GM23338 (cell line): Measurements from ENCODE around the gene FMO2. TPM values are rescaled to one million over a fixed set of nuclear protein-coding genes. Genes with fewer than 3 reads are reported as not detected.
A peak's percentile ranks its signal among the peaks of the same experiment; 100 is the strongest.

Source experiments
- ATAC-seq: fragments of 200-7000 bp; cut with Tn5 transposase; 3 replicates; pipeline ENCODE4 v1.9.1; 2020
- DNase-seq: peaks from one replicate; pipeline ENCODE4 v3.0.0-alpha.2; 2015; ENCODE audit warnings: low spot score
- H2AFZ ChIP-seq: fragments of 200-600 bp; sonication (generic); 2 replicates; pipeline ENCODE4 v1.8.0; 2016; ENCODE audit warnings: antibody characterized with exemption, mild to moderate bottlenecking, moderate library complexity
- H3F3A ChIP-seq: fragments of 200-600 bp; sonication (generic); replicated peaks from 2 replicates; pipeline ENCODE4 v1.8.0; 2017; ENCODE audit warnings: antibody characterized with exemption, mixed run types, low read depth
- H3K27ac ChIP-seq: fragments of 200-600 bp; sonication (generic); 2 replicates; pipeline ENCODE4 v1.6.1; 2016; ENCODE audit warnings: low read depth
- H3K27me3 ChIP-seq: fragments of 200-600 bp; sonication (generic); 2 replicates; pipeline ENCODE4 v1.8.0; 2016; ENCODE audit warnings: mild to moderate bottlenecking, mixed run types, moderate library complexity; ENCODE audit not compliant: insufficient read depth
- H3K36me3 ChIP-seq: fragments of 200-600 bp; sonication (generic); 2 replicates; pipeline ENCODE4 v1.8.0; 2016; ENCODE audit warnings: mild to moderate bottlenecking; ENCODE audit not compliant: insufficient read depth
- H3K4me1 ChIP-seq: fragments of 200-600 bp; sonication (generic); 2 replicates; pipeline ENCODE4 v1.8.0; 2016; ENCODE audit warnings: mild to moderate bottlenecking, moderate library complexity; ENCODE audit not compliant: insufficient read depth
- H3K4me2 ChIP-seq: fragments of 200-600 bp; sonication (generic); 2 replicates; pipeline ENCODE4 v1.7.1; 2017; ENCODE audit warnings: mixed run types
- H3K4me3 ChIP-seq: fragments of 200-600 bp; sonication (generic); 2 replicates; pipeline ENCODE4 v1.6.1; 2016; ENCODE audit warnings: mixed run types
- H3K79me2 ChIP-seq: fragments of 200-600 bp; sonication (generic); replicated peaks from 2 replicates; pipeline ENCODE4 v1.8.0; 2017; ENCODE audit warnings: mild to moderate bottlenecking; ENCODE audit not compliant: insufficient read depth
- H3K9me2 ChIP-seq: fragments of 200-600 bp; sonication (generic); 2 replicates; pipeline ENCODE4 v1.8.0; 2017; ENCODE audit not compliant: insufficient read depth
- H4K20me1 ChIP-seq: fragments of 200-600 bp; sonication (generic); replicated peaks from 2 replicates; pipeline ENCODE4 v1.8.0; 2017; ENCODE audit warnings: mild to moderate bottlenecking; ENCODE audit not compliant: insufficient read depth
- H3K27ac Mint-ChIP-seq: 2 replicates; pipeline ENCODE4 v1.8.0; 2020; ENCODE audit warnings: inconsistent platforms, mild to moderate bottlenecking, moderate library complexity, mixed read lengths
- H3K27me3 Mint-ChIP-seq: 3 replicates; pipeline ENCODE4 v1.8.0; 2022; ENCODE audit warnings: low read depth, mild to moderate bottlenecking, moderate library complexity, mixed read lengths, inconsistent platforms; ENCODE audit not compliant: insufficient read depth, poor library complexity
- H3K36me3 Mint-ChIP-seq: 3 replicates; pipeline ENCODE4 v1.8.0; 2021; ENCODE audit warnings: low read depth, mild to moderate bottlenecking, inconsistent platforms, moderate library complexity, mixed read lengths
- H3K4me1 Mint-ChIP-seq: 3 replicates; pipeline ENCODE4 v1.8.0; 2020; ENCODE audit warnings: mild to moderate bottlenecking, inconsistent platforms, mixed read lengths
- H3K4me3 Mint-ChIP-seq: 3 replicates; pipeline ENCODE4 v1.8.0; 2021; ENCODE audit warnings: moderate library complexity, mild to moderate bottlenecking, inconsistent platforms, mixed read lengths
- H3K9me3 Mint-ChIP-seq: 3 replicates; pipeline ENCODE4 v1.8.0; 2020; ENCODE audit warnings: moderate library complexity, mild to moderate bottlenecking, inconsistent platforms, mixed read lengths
- CTCF ChIP-seq, 2 experiments: fragments of 200-600 bp in 1 of 2; sonication (generic) in 1 of 2; conservative IDR thresholded peaks; 2 replicates each; pipeline versions ENCODE4 v1.5.1 to v1.6.1; 2016 to 2017; ENCODE audit warnings: antibody characterized with exemption in 2 of 2, low read depth in 2 of 2, mild to moderate bottlenecking in 2 of 2, moderate library complexity in 1 of 2
- EZH2 ChIP-seq: fragments of 200-600 bp; sonication (generic); IDR thresholded peaks from one replicate; pipeline ENCODE4 v1.8.0; 2017; ENCODE audit warnings: antibody characterized with exemption, mild to moderate bottlenecking, low read depth; ENCODE audit not compliant: unreplicated experiment
- REST ChIP-seq: IDR thresholded peaks from one replicate; pipeline ENCODE4 v1.6.1; 2018; ENCODE audit warnings: antibody characterized with exemption; ENCODE audit not compliant: unreplicated experiment
- polyA plus RNA-seq: library from polyadenylated mRNA; unstranded; fragments of >200 nt; fragmentation: Nextera tagmentation; extraction: Ambion mirVana; gene quantifications from 2 replicates; pipeline ENCODE4 v1.2.1, GENCODE V29; 2016
- total RNA-seq: library from RNA; depleted of rRNA; stranded (reverse); fragments of >200 nt; shearing (Covaris generic); gene quantifications from 2 replicates; pipeline ENCODE4 v1.2.3, GENCODE V29; 2014
- TF ChIP-seq, protein P1 (sequence below): fragments of 250-450 bp; sonication (Bioruptor Pico); IDR thresholded peaks from 2 replicates; pipeline ENCODE4 v1.5.0; 2020; ENCODE audit warnings: mild to moderate bottlenecking, moderate library complexity

Gene FMO2
- total and polyA plus RNA-seq, 2 experiments from 2014 or later, result 0.31 TPM; not detected in 1

GRCh38 chr1:171188388-171189266 lies 3.5 kb downstream of the FMO2 start:
- Histone ChIP-seq H3K27me3 (no peaks in the 10 kb centered on the region), H3K27ac (no peak overlapping the region), H3K4me2 (no peak overlapping the region), H4K20me1 (no peaks in the 10 kb centered on the region), H3K4me1 (no peaks in the 10 kb centered on the region), H2AFZ (no peak overlapping the region), H3K36me3 (no peaks in the 10 kb centered on the region), H3F3A (no peaks in the 10 kb centered on the region), H3K4me3 (no peak overlapping the region), H3K79me2 (no peaks in the 10 kb centered on the region), H3K9me2 (no peaks in the 10 kb centered on the region)
- no peaks in the 10 kb centered on the region for H3K27me3 Mint-ChIP-seq
- ATAC-seq (peak; percentile 94), DNase-seq (peak; percentile 92)
- H3K4me1 Mint-ChIP-seq, result peaks cover 3% of the 10 kb centered on the region; the same call in 1 of the 3 replicates
- no peaks in the 10 kb centered on the region for H3K36me3 Mint-ChIP-seq
- no peak overlapping the region for H3K27ac Mint-ChIP-seq
- no peak overlapping the region for H3K4me3 Mint-ChIP-seq
- TF ChIP-seq REST (no peak), CTCF (conservative IDR thresholded peaks at IDR 0.05; ENCODE audit: low read depth in 2 of 2) (peak; percentile 91 to 99), EZH2 (no peak)
- TF ChIP-seq, protein P1, sequence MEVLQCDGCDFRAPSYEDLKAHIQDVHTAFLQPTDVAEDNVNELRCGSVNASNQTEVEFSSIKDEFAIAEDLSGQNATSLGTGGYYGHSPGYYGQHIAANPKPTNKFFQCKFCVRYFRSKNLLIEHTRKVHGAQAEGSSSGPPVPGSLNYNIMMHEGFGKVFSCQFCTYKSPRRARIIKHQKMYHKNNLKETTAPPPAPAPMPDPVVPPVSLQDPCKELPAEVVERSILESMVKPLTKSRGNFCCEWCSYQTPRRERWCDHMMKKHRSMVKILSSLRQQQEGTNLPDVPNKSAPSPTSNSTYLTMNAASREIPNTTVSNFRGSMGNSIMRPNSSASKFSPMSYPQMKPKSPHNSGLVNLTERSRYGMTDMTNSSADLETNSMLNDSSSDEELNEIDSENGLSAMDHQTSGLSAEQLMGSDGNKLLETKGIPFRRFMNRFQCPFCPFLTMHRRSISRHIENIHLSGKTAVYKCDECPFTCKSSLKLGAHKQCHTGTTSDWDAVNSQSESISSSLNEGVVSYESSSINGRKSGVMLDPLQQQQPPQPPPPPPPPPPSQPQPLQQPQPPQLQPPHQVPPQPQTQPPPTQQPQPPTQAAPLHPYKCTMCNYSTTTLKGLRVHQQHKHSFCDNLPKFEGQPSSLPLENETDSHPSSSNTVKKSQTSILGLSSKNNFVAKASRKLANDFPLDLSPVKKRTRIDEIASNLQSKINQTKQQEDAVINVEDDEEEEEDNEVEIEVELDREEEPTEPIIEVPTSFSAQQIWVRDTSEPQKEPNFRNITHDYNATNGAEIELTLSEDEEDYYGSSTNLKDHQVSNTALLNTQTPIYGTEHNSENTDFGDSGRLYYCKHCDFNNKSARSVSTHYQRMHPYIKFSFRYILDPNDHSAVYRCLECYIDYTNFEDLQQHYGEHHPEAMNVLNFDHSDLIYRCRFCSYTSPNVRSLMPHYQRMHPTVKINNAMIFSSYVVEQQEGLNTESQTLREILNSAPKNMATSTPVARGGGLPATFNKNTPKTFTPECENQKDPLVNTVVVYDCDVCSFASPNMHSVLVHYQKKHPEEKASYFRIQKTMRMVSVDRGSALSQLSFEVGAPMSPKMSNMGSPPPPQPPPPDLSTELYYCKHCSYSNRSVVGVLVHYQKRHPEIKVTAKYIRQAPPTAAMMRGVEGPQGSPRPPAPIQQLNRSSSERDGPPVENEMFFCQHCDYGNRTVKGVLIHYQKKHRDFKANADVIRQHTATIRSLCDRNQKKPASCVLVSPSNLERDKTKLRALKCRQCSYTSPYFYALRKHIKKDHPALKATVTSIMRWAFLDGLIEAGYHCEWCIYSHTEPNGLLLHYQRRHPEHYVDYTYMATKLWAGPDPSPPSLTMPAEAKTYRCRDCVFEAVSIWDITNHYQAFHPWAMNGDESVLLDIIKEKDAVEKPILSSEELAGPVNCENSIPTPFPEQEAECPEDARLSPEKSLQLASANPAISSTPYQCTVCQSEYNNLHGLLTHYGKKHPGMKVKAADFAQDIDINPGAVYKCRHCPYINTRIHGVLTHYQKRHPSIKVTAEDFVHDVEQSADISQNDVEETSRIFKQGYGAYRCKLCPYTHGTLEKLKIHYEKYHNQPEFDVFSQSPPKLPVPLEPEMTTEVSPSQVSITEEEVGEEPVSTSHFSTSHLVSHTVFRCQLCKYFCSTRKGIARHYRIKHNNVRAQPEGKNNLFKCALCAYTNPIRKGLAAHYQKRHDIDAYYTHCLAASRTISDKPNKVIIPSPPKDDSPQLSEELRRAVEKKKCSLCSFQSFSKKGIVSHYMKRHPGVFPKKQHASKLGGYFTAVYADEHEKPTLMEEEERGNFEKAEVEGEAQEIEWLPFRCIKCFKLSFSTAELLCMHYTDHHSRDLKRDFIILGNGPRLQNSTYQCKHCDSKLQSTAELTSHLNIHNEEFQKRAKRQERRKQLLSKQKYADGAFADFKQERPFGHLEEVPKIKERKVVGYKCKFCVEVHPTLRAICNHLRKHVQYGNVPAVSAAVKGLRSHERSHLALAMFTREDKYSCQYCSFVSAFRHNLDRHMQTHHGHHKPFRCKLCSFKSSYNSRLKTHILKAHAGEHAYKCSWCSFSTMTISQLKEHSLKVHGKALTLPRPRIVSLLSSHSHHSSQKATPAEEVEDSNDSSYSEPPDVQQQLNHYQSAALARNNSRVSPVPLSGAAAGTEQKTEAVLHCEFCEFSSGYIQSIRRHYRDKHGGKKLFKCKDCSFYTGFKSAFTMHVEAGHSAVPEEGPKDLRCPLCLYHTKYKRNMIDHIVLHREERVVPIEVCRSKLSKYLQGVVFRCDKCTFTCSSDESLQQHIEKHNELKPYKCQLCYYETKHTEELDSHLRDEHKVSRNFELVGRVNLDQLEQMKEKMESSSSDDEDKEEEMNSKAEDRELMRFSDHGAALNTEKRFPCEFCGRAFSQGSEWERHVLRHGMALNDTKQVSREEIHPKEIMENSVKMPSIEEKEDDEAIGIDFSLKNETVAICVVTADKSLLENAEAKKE (CRISPR knock-in tag), result no peak
- H3K9me3 Mint-ChIP-seq, result no peaks in the 10 kb centered on the region
